GM19043 (cell line): Measurements from ENCODE around the gene SCFD2.

Source experiments
- ATAC-seq: cut with Tn5 transposase; IDR thresholded peaks from one replicate; pipeline ENCODE4 v1.9.1; 2021; ENCODE audit warnings: low read depth; ENCODE audit not compliant: unreplicated experiment

The SCFD2 gene

GRCh38 chr4:52911684-52912294, 454.1 kb downstream of the SCFD2 start:
- peak; percentile 66 for ATAC-seq

- no peak for ATAC-seq
Measured at GRCh38 chr4:52910115-52910514, 455.7 kb downstream of the SCFD2 start.

- ATAC-seq = no peak
Measured at GRCh38 chr4:52907510-52907909, 458.4 kb downstream of the SCFD2 start.

GRCh38 chr4:52904421-52904820, 461.4 kb downstream of the SCFD2 start:
- no peak for ATAC-seq

GRCh38 chr4:52903273-52903672, 462.6 kb downstream of the SCFD2 start:
- no peak for ATAC-seq

- ATAC-seq = no peak
Measured at GRCh38 chr4:52894443-52894842, 471.4 kb downstream of the SCFD2 start.

- ATAC-seq = no peak
Measured at GRCh38 chr4:52892880-52893279, 473.0 kb downstream of the SCFD2 start.

GRCh38 chr4:52891743-52892142, 474.1 kb downstream of the SCFD2 start:
- ATAC-seq = no peak

GRCh38 chr4:52890521-52890791, 475.4 kb downstream of the SCFD2 start:
- no peak for ATAC-seq

- no peak for ATAC-seq
Measured at GRCh38 chr4:52889778-52890520, 475.9 kb downstream of the SCFD2 start.

- ATAC-seq = no peak
Measured at GRCh38 chr4:52889354-52889753, 476.5 kb downstream of the SCFD2 start.

- ATAC-seq = no peak
Measured at GRCh38 chr4:52884994-52885393, 480.9 kb downstream of the SCFD2 start.

GRCh38 chr4:52883707-52884669, 481.9 kb downstream of the SCFD2 start:
- no peak for ATAC-seq

GRCh38 chr4:52883183-52883621, 482.7 kb downstream of the SCFD2 start:
- ATAC-seq = no peak

GRCh38 chr4:52880994-52881393, 484.9 kb downstream of the SCFD2 start:
- ATAC-seq = no peak

- ATAC-seq = no peak
Measured at GRCh38 chr4:52879471-52879870, 486.4 kb downstream of the SCFD2 start.

- ATAC-seq = no peak
Measured at GRCh38 chr4:52877694-52878093, 488.2 kb downstream of the SCFD2 start.

GRCh38 chr4:52877036-52877435, 488.8 kb downstream of the SCFD2 start:
- ATAC-seq = no peak

GRCh38 chr4:52876069-52876468, 489.8 kb downstream of the SCFD2 start:
- ATAC-seq = no peak

- no peak for ATAC-seq
Measured at GRCh38 chr4:52874948-52875347, 490.9 kb downstream of the SCFD2 start.

GRCh38 chr4:52873861-52874343, 492.0 kb downstream of the SCFD2 start:
- no peak for ATAC-seq
